Measurements from ENCODE around the gene GNAS-AS1.

The GNAS-AS1 gene

DNA sequence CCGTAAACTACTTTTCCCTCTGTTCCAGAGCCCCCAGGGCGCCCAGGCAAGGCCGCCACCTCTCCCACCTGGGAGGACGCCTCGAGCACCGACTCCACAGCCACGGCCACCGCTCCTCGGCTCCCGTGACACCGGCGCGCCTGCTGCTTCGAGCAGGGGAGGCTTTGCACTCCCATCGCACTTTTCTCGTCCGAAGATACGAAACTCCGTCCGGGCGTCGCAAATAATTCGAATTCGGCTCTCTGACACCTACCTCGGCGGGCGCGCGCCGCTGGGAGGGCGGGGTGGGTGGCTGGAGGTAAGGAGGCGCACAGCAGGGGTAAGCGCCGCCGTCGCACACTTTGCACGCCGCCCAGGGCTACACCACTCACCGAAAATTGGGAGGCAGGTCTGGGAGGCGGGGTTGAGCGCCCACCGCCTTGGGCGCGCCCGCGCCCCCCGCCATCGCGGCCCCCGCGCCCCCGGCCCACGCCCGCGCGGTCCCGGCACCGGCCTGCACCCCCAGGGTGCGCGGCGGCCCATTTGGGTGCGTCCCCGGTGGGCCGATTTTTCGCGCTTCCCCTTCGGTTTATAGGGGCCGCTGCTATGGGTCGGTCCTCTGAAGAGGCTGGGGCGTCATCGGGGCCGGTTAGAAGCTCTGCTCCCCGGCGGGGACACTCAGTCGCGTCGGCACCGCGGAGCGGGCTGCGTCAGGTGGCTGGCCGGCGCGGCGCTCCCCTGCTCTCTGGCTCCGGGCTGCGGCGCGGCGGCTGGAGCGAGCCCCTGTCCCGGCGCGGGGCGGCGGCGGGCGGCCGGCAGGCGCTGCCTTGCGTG is 38.0 kb upstream of the GNAS-AS1 start:
- peaks cover 7% of the 10 kb centered on the region; the same call in 1 of the 2 replicates for H4K20me1 ChIP-seq (ENCODE audit: insufficient read depth)
- H3K36me3 ChIP-seq (ENCODE audit: insufficient read depth): no peaks in the 10 kb centered on the region
- H3K9ac ChIP-seq: peak overlapping the region; percentile 67; the same call in 1 of the 2 replicates
- H3K79me2 ChIP-seq (ENCODE audit: insufficient read depth, low read depth): peaks cover 18% of the 10 kb centered on the region
- TF ChIP-seq, protein P1, sequence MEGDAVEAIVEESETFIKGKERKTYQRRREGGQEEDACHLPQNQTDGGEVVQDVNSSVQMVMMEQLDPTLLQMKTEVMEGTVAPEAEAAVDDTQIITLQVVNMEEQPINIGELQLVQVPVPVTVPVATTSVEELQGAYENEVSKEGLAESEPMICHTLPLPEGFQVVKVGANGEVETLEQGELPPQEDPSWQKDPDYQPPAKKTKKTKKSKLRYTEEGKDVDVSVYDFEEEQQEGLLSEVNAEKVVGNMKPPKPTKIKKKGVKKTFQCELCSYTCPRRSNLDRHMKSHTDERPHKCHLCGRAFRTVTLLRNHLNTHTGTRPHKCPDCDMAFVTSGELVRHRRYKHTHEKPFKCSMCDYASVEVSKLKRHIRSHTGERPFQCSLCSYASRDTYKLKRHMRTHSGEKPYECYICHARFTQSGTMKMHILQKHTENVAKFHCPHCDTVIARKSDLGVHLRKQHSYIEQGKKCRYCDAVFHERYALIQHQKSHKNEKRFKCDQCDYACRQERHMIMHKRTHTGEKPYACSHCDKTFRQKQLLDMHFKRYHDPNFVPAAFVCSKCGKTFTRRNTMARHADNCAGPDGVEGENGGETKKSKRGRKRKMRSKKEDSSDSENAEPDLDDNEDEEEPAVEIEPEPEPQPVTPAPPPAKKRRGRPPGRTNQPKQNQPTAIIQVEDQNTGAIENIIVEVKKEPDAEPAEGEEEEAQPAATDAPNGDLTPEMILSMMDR (conservative IDR thresholded peaks at IDR 0.05; ENCODE audit: low read depth, low read length): no peak
- peak overlapping the region; percentile 42; the same call in 1 of the 2 replicates for H2AFZ ChIP-seq (ENCODE audit: low read depth)
- H3K4me3 ChIP-seq (IDR thresholded peaks at IDR 0.05; ENCODE audit: insufficient read depth, low read depth, low read length): no peak overlapping the region
- no peaks in the 10 kb centered on the region; the same call in 1 of the 2 replicates for H3K27me3 ChIP-seq (ENCODE audit: insufficient read depth, low read depth)
- H3K4me1 ChIP-seq (ENCODE audit: low read depth, poor library complexity, severe bottlenecking): peaks cover 32% of the 10 kb centered on the region
- H3K27ac ChIP-seq: peak overlapping the region; percentile 16; the same call in 1 of the 2 replicates
- peak overlapping the region; percentile 22 for H3K4me2 ChIP-seq

DNA sequence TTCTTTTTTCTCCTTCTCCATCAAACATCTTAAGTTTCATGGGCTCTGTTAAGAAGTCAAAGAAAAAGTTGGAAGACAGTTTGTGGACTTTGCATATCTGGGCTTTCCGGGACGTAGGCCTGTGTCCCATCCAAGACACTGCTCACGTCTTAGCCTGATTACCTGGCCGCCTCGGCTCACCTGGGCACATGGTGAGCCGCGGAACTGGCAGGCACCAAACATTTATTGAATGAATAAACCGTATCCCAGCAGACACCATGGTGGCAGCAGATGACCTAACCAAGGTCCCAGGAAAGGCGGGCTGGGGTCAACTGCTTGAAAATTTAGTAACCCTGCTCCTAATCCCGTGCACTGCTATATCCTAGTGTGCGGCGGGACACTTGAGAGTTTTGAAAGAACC is 37.4 kb upstream of the GNAS-AS1 start:
- peak overlapping the region; percentile 22 for H3K4me2 ChIP-seq
- H3K27me3 ChIP-seq (ENCODE audit: insufficient read depth, low read depth): no peaks in the 10 kb centered on the region; the same call in 1 of the 2 replicates
- TF ChIP-seq, protein P1 (conservative IDR thresholded peaks at IDR 0.05; ENCODE audit: low read depth, low read length): no peak
- H3K4me1 ChIP-seq (ENCODE audit: low read depth, poor library complexity, severe bottlenecking): peaks cover 26% of the 10 kb centered on the region
- 0 out of 2 replicates have a peak, but pooled peaks cover under 1% of the 10 kb centered on the region for H4K20me1 ChIP-seq (ENCODE audit: insufficient read depth)
- H3K27ac ChIP-seq: peak overlapping the region; percentile 16; the same call in 1 of the 2 replicates
- no peaks in the 10 kb centered on the region for H3K36me3 ChIP-seq (ENCODE audit: insufficient read depth)
- H3K4me3 ChIP-seq (IDR thresholded peaks at IDR 0.05; ENCODE audit: insufficient read depth, low read depth, low read length): no peak overlapping the region
- peak overlapping the region; percentile 46; the same call in 1 of the 2 replicates for H3K9ac ChIP-seq
- H2AFZ ChIP-seq (ENCODE audit: low read depth): peak overlapping the region; percentile 42; the same call in 1 of the 2 replicates
- H3K79me2 ChIP-seq (ENCODE audit: insufficient read depth, low read depth): peaks cover 11% of the 10 kb centered on the region

DNA sequence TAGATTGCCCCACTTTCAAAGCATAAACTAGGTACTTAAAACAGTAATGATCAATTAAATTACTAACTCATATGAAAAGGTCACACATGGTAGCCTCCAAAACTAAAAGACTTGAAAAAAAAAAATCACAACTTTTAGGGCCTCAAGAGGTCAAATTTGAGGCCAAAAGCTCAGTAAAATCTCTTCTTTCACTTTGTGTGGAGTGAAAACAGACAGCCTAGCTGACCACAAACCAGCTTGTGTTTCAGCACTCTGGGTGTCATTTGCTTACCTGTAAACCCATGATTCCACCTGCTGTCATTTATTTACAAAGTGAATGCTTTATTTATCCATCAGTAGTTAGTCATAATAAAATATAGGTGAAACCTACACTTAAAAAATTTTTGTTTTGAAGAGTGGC is 35.8 kb upstream of the GNAS-AS1 start:
- Histone ChIP-seq H3K27me3 (ENCODE audit: insufficient read depth, low read depth) (no peaks in the 10 kb centered on the region; the same call in 1 of the 2 replicates), H3K36me3 (ENCODE audit: insufficient read depth) (no peaks in the 10 kb centered on the region), H4K20me1 (ENCODE audit: insufficient read depth) (no peaks in the 10 kb centered on the region), H3K9ac (no peak overlapping the region), H3K79me2 (ENCODE audit: insufficient read depth, low read depth) (peaks cover 4% of the 10 kb centered on the region; the same call in 1 of the 2 replicates), H3K27ac (no peak overlapping the region; the same call in 1 of the 2 replicates), H3K4me3 (IDR thresholded peaks at IDR 0.05; ENCODE audit: insufficient read depth, low read depth, low read length) (no peak overlapping the region), H3K4me1 (ENCODE audit: low read depth, poor library complexity, severe bottlenecking) (peaks cover 26% of the 10 kb centered on the region), H2AFZ (ENCODE audit: low read depth) (no peak overlapping the region), H3K4me2 (peak overlapping the region; percentile 22; the same call in 1 of the 2 replicates)
- TF ChIP-seq, protein P1 (conservative IDR thresholded peaks at IDR 0.05; ENCODE audit: low read depth, low read length): no peak

DNA sequence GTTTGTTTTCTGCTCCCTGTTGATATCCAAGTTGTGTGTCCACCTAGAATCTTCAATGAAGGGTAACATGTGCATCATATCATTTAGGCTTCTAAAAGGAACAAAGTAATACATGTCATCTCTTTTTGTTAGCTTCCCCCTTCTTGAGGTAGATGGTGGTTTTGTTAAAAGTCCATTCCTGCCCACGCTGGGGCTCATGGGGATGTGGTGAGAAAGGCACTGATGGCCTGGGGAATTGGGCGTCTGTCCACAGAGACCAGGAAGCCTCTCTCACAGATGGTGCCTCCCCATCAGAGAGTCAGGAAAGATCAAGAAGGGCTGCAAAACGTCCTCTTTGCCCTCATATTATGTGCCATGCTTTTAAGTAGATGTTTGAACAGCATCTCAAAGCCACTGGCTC is 34.3 kb upstream of the GNAS-AS1 start:
- Histone ChIP-seq H3K4me1 (ENCODE audit: low read depth, poor library complexity, severe bottlenecking) (peaks cover 26% of the 10 kb centered on the region), H3K27me3 (ENCODE audit: insufficient read depth, low read depth) (no peaks in the 10 kb centered on the region; the same call in 1 of the 2 replicates), H3K4me3 (IDR thresholded peaks at IDR 0.05; ENCODE audit: insufficient read depth, low read depth, low read length) (no peak overlapping the region), H3K9ac (no peak overlapping the region), H3K27ac (no peak overlapping the region), H2AFZ (ENCODE audit: low read depth) (no peak overlapping the region), H4K20me1 (ENCODE audit: insufficient read depth) (no peaks in the 10 kb centered on the region), H3K4me2 (no peak overlapping the region), H3K36me3 (ENCODE audit: insufficient read depth) (no peaks in the 10 kb centered on the region), H3K79me2 (ENCODE audit: insufficient read depth, low read depth) (no peaks in the 10 kb centered on the region)
- TF ChIP-seq, protein P1 (conservative IDR thresholded peaks at IDR 0.05; ENCODE audit: low read depth, low read length): no peak

All from KMS-11 (cell line).